ENCODE data around the gene ADAM19. TPM values are rescaled to one million over a fixed set of nuclear protein-coding genes. Genes with fewer than 3 reads are reported as not detected.

The ADAM19 gene
- polyA plus RNA-seq, 1 of the 3 experiments (the other 2 are of a cell fraction), result 46.9 TPM

- POLR2A ChIA-PET, result no interaction called here
- Histone ChIP-seq H3K36me3 (replicated peaks in 1 of 2; ENCODE audit: control insufficient read depth in 1 of 2, insufficient read depth in 2 of 2, low read length in 1 of 2) (peaks cover 53 to 86% of the 10 kb centered on the region in 2 experiments), H2AFZ (ENCODE audit: low read depth) (no peak overlapping the region), H3K9me2 (no peaks in the 10 kb centered on the region), H3K27ac (ENCODE audit: low read depth in 2 of 2, low read length in 1 of 2) (no peak overlapping the region), H3F3A (replicated peaks; ENCODE audit: insufficient read depth) (peaks cover 8% of the 10 kb centered on the region), H3K9ac (no peak overlapping the region), H3K27me3 (ENCODE audit: insufficient read depth) (no peaks in the 10 kb centered on the region), H3K4me2 (no peak overlapping the region), H3K4me3 (ENCODE audit: low read depth in 2 of 2, low read length in 1 of 2) (no peak overlapping the region), H3K4me1 (ENCODE audit: control insufficient read depth in 1 of 2, insufficient read depth in 2 of 2, low read depth in 1 of 2, low read length in 1 of 2) (peaks cover 0 to 5% of the 10 kb centered on the region in 2 experiments; a peak in 2 of 4 replicates), H4K20me1 (ENCODE audit: insufficient read depth) (no peaks in the 10 kb centered on the region; the same call in 1 of the 2 replicates), H3K9me3 (no peaks in the 10 kb centered on the region), H3K79me2 (ENCODE audit: insufficient read depth) (peaks cover 92% of the 10 kb centered on the region)
- 91% methylated on average over 3 of the region's 3 CpGs for WGBS (ENCODE audit: low lambda C conversion rate)
- DNase-seq, result no peak
- CTCF ChIA-PET, result no interaction called here
- TF ChIP-seq MAX (IDR thresholded peaks at IDR 0.05; ENCODE audit: low read depth) (no peak), GABPA (IDR thresholded peaks at IDR 0.05; ENCODE audit: low read depth) (no peak), FOXM1 (IDR thresholded peaks at IDR 0.05; ENCODE audit: low read depth) (no peak), EZH2phosphoT487 (IDR thresholded peaks at IDR 0.05; ENCODE audit: borderline replicate concordance, low read depth) (no peak), YY1 (IDR thresholded peaks at IDR 0.05; ENCODE audit: low read depth) (no peak)
- TF ChIP-seq, protein P1, sequence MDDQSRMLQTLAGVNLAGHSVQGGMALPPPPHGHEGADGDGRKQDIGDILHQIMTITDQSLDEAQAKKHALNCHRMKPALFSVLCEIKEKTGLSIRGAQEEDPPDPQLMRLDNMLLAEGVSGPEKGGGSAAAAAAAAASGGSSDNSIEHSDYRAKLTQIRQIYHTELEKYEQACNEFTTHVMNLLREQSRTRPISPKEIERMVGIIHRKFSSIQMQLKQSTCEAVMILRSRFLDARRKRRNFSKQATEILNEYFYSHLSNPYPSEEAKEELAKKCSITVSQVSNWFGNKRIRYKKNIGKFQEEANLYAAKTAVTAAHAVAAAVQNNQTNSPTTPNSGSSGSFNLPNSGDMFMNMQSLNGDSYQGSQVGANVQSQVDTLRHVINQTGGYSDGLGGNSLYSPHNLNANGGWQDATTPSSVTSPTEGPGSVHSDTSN (IDR thresholded peaks at IDR 0.05), result no peak
These were observed 69.4 kb downstream of the ADAM19 start for GRCh38 chr5:157506066-157506590.

DNA sequence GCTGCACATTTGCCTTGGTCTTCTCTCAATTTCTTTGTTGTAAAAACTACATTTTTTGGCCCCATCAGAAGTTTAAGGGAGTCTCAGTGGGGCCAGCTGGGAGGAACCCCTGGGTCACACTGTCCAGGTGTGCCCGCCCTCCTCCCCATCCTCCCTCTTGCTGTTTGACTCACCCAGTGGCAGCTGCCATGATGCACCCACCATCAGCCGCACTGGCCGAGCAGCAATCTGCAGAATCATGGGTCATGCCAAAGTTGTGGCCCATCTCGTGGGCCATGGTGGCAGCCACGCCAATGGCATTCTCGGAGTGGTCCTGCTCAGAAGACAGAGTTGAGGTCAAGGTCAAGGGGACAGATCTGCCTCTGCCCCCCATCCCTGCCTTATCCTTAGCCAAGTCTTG is 70.1 kb downstream of the ADAM19 start:
- no peak overlapping the region for H3K4me2 ChIP-seq
- no peak for DNase-seq
- H3K27me3 ChIP-seq (ENCODE audit: insufficient read depth), result no peaks in the 10 kb centered on the region
- no peaks in the 10 kb centered on the region for H3K9me3 ChIP-seq
- no peak overlapping the region for H3K27ac ChIP-seq (ENCODE audit: low read depth in 2 of 2, low read length in 1 of 2)
- no peaks in the 10 kb centered on the region; a peak in 1 of 4 replicates for H3K4me1 ChIP-seq (ENCODE audit: control insufficient read depth in 1 of 2, insufficient read depth in 2 of 2, low read depth in 1 of 2, low read length in 1 of 2)
- H3K4me3 ChIP-seq (ENCODE audit: low read depth in 2 of 2, low read length in 1 of 2), result no peak overlapping the region
- 97% methylated on average over 4 of the region's 6 CpGs for WGBS (ENCODE audit: low lambda C conversion rate)
- H3K9ac ChIP-seq, result no peak overlapping the region
- peaks cover 60 to 84% of the 10 kb centered on the region in 2 experiments for H3K36me3 ChIP-seq (replicated peaks in 1 of 2; ENCODE audit: control insufficient read depth in 1 of 2, insufficient read depth in 2 of 2, low read length in 1 of 2)
- ChIA-PET CTCF (no interaction called here), POLR2A (no interaction called here)
- H2AFZ ChIP-seq (ENCODE audit: low read depth), result no peak overlapping the region
- peaks cover 2% of the 10 kb centered on the region for H3F3A ChIP-seq (replicated peaks; ENCODE audit: insufficient read depth)
- no peaks in the 10 kb centered on the region for H3K9me2 ChIP-seq
- peaks cover 91% of the 10 kb centered on the region for H3K79me2 ChIP-seq (ENCODE audit: insufficient read depth)
- H4K20me1 ChIP-seq (ENCODE audit: insufficient read depth), result no peaks in the 10 kb centered on the region; the same call in 1 of the 2 replicates
- no peak for TF ChIP-seq NRF1 (IDR thresholded peaks at IDR 0.05; ENCODE audit: low read depth, low read length)
- TF ChIP-seq, protein P2, sequence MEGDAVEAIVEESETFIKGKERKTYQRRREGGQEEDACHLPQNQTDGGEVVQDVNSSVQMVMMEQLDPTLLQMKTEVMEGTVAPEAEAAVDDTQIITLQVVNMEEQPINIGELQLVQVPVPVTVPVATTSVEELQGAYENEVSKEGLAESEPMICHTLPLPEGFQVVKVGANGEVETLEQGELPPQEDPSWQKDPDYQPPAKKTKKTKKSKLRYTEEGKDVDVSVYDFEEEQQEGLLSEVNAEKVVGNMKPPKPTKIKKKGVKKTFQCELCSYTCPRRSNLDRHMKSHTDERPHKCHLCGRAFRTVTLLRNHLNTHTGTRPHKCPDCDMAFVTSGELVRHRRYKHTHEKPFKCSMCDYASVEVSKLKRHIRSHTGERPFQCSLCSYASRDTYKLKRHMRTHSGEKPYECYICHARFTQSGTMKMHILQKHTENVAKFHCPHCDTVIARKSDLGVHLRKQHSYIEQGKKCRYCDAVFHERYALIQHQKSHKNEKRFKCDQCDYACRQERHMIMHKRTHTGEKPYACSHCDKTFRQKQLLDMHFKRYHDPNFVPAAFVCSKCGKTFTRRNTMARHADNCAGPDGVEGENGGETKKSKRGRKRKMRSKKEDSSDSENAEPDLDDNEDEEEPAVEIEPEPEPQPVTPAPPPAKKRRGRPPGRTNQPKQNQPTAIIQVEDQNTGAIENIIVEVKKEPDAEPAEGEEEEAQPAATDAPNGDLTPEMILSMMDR (IDR thresholded peaks at IDR 0.05), result no peak

All from SK-N-SH (cell line).